ENCODE results near the gene MYRIP. TPM values are rescaled to one million over a fixed set of nuclear protein-coding genes. Genes with fewer than 3 reads are reported as not detected.
A peak's percentile ranks its signal among the peaks of the same experiment; 100 is the strongest.

The MYRIP gene
- total RNA-seq, result 1 to 10 TPM; 4.2 to 7.1 TPM

DNA sequence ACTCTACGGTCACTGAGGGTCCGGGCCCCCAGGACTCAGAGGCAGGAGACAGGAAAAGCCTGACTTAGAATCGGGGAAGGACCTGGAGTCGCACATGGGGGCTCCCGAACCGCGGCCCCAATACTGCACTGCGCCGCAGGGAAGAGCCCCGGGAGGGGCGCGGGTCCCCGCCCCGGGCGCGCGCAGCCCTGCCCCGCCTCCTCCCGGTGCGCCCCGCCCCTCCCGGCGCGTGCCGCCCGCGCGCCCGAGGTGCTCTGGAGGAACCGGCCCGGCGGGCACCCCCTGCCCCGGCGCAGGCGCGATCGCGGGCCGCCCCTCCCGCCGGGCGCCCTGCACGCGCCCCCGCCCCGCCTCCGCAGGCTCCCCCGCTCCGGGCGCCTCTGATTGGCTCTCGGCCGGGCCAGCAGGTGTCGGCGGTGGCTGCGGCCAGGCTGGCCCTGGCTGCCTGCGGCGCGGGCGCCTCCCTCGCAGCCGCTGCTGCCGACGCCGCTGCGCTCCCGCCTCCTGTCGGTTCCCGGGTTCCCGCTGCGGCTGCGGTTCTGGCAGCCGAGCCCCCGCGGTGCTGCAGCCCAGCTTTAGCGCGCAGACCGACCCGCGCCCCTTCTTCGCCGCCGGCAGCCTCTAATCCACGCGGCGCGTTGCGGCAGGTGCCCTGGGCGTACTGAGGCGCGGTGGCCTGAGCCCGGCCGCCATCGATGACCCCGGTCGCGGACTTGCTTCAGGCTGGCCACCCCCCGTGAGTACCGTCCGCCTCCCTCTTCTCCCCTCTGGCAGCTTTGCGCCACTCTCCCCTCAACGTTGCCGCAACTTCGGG, at the start of gene MYRIP:
Gene MYRIP, plus strand, starts transcription at position 429 of the 814 bp plus-strand sequence. CDS start 91,208 bp downstream, outside the sequence.
- H3K36me3 ChIP-seq, result no peaks in the 10 kb centered on the region
- no peaks in the 10 kb centered on the region for H3K9me3 ChIP-seq
- TF ChIP-seq, protein P1, sequence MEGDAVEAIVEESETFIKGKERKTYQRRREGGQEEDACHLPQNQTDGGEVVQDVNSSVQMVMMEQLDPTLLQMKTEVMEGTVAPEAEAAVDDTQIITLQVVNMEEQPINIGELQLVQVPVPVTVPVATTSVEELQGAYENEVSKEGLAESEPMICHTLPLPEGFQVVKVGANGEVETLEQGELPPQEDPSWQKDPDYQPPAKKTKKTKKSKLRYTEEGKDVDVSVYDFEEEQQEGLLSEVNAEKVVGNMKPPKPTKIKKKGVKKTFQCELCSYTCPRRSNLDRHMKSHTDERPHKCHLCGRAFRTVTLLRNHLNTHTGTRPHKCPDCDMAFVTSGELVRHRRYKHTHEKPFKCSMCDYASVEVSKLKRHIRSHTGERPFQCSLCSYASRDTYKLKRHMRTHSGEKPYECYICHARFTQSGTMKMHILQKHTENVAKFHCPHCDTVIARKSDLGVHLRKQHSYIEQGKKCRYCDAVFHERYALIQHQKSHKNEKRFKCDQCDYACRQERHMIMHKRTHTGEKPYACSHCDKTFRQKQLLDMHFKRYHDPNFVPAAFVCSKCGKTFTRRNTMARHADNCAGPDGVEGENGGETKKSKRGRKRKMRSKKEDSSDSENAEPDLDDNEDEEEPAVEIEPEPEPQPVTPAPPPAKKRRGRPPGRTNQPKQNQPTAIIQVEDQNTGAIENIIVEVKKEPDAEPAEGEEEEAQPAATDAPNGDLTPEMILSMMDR (IDR thresholded peaks at IDR 0.05), result peak in 1 of 2 donors; percentile 14
- no peak for DNase-seq (ENCODE audit: low spot score)
- H3K27ac ChIP-seq, result peak within 1 kb of the TSS in 1 of 2 donors; percentile 13
- H3K4me3 ChIP-seq, result peak within 1 kb of the TSS; percentile 53 to 60
- H3K27me3 ChIP-seq, result peaks cover 0 to 9% of the 10 kb centered on the region in 2 donors
- H3K4me1 ChIP-seq, result peaks cover 0 to 17% of the 10 kb centered on the region in 2 donors

GRCh38 chr3:39760325-39760724, 49.1 kb upstream of the MYRIP start:
- H3K9me3 ChIP-seq, result no peaks in the 10 kb centered on the region
- H3K4me1 ChIP-seq, result no peaks in the 10 kb centered on the region
- TF ChIP-seq, protein P1 (IDR thresholded peaks at IDR 0.05), result no peak
- no peak overlapping the region for H3K27ac ChIP-seq
- DNase-seq (ENCODE audit: low spot score), result no peak
- no peaks in the 10 kb centered on the region for H3K36me3 ChIP-seq
- H3K4me3 ChIP-seq, result no peak overlapping the region
- H3K27me3 ChIP-seq, result no peaks in the 10 kb centered on the region

DNA sequence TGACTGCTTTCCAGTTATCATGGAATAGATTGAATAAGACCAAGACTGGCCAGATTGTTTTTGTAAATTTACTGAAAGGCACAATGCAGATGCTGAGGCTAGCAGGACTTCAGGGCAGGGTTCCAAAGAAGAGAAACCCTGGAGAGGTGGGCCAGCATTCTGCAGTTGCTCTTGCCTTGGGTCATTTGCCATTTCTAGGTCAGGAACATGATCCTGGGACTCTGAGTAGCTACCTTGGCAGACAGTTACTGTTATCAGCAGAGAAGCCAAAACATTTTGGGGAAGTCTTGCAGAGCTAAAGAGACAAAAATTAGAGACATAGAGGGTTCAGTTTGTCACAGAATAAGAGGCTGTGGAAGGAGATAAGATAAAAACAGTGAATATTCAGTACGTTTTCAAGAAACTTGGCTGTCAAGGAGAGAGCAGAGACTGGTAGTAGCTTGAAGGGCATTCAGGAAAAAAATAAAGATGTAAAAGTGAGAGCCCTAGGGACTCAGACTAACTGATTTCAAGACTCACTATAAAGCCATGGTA, 46.8 kb upstream of the MYRIP start:
- no peaks in the 10 kb centered on the region for H3K4me1 ChIP-seq
- TF ChIP-seq, protein P1 (IDR thresholded peaks at IDR 0.05), result no peak

DNA sequence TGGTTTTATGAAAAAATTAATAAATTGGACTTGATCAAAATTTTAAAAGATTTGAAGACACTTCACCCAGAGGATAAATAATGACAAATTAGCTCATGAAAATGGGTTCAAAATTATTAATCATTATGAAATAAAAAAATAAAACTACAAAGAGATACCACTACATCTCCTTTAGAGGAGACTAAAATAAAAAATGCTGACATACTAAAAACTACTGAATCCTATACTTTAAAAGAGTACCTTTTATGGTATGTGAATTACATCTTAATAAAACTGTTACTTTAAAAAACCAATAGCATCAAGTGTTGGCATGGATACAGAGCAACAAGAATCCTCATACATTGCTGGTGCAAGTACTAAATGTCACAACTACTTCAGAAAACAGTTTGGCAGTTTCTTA, 46.0 kb upstream of the MYRIP start:
- Histone ChIP-seq H3K36me3 (no peaks in the 10 kb centered on the region), H3K9me3 (no peaks in the 10 kb centered on the region), H3K4me1 (no peaks in the 10 kb centered on the region), H3K27me3 (no peaks in the 10 kb centered on the region), H3K4me3 (no peak overlapping the region), H3K27ac (no peak overlapping the region)
- DNase-seq (ENCODE audit: low spot score), result no peak
- TF ChIP-seq, protein P1 (IDR thresholded peaks at IDR 0.05), result no peak

More for the DNA sequence above, 46.8 kb upstream of the MYRIP start:
- Histone ChIP-seq H3K9me3 (no peaks in the 10 kb centered on the region), H3K4me3 (no peak overlapping the region), H3K27ac (no peak overlapping the region), H3K27me3 (no peaks in the 10 kb centered on the region), H3K36me3 (no peaks in the 10 kb centered on the region)
- no peak for DNase-seq (ENCODE audit: low spot score)

GRCh38 chr3:39765575-39765974, 43.8 kb upstream of the MYRIP start:
- Histone ChIP-seq H3K36me3 (no peaks in the 10 kb centered on the region), H3K4me3 (no peak overlapping the region), H3K27ac (no peak overlapping the region), H3K4me1 (no peaks in the 10 kb centered on the region), H3K27me3 (no peaks in the 10 kb centered on the region), H3K9me3 (no peaks in the 10 kb centered on the region)
- no peak for DNase-seq (ENCODE audit: low spot score)
- TF ChIP-seq, protein P1 (IDR thresholded peaks at IDR 0.05), result no peak

Data from right atrium auricular region (tissue), 2 donors.